Skeletal muscle tissue (tissue), 4 donors: ENCODE measurements around the gene FOXL3. TPM values are rescaled to one million over a fixed set of nuclear protein-coding genes. Genes with fewer than 3 reads are reported as not detected.

ENCODE experiments used
- H3K27ac ChIP-seq: one replicate; pipeline ENCODE4 v1.7.0; 2013; ENCODE audit warnings: mild to moderate bottlenecking, low read depth, low read length, inconsistent platforms
- H3K27me3 ChIP-seq, 3 donors: one replicate each; pipeline ENCODE4 v1.7.0; 2013; ENCODE audit warnings: low read length in 3 of 3; ENCODE audit not compliant: control insufficient read depth in 3 of 3, insufficient read depth in 3 of 3
- H3K36me3 ChIP-seq, 3 donors: one replicate each; pipeline ENCODE4 v1.7.0; 2013; ENCODE audit warnings: low read length in 3 of 3; ENCODE audit not compliant: control insufficient read depth in 3 of 3, insufficient read depth in 3 of 3
- H3K4me1 ChIP-seq, 3 donors: one replicate each; pipeline ENCODE4 v1.7.0; 2013; ENCODE audit warnings: low read length in 3 of 3, mild to moderate bottlenecking in 3 of 3; ENCODE audit not compliant: control insufficient read depth in 3 of 3, insufficient read depth in 3 of 3
- H3K4me3 ChIP-seq, 3 donors: one replicate each; pipeline ENCODE4 v1.7.0; 2013; ENCODE audit warnings: low read length in 3 of 3
- H3K9ac ChIP-seq, 3 donors: one replicate each; pipeline ENCODE4 v1.7.0; 2013; ENCODE audit warnings: low read length in 3 of 3, mild to moderate bottlenecking in 3 of 3, moderate library complexity in 2 of 3, low read depth in 1 of 3
- H3K9me3 ChIP-seq, 3 donors: one replicate each; pipeline ENCODE4 v1.7.0; 2013; ENCODE audit warnings: low read length in 3 of 3; ENCODE audit not compliant: control insufficient read depth in 3 of 3
- total RNA-seq: library from RNA; depleted of rRNA; stranded (reverse); fragments of >200 nt; gene quantifications from one replicate; pipeline ENCODE4 v1.2.3, GENCODE V29; 2014
- donor health status: Osteomylitis.

FOXL3 gene
- total RNA-seq, 1 donor from 2014 or later = not detected

- H3K36me3 ChIP-seq = no peaks in the 10 kb centered on the region
- H3K4me3 ChIP-seq = no peak overlapping the region
- H3K27ac ChIP-seq = no peak overlapping the region
- no peaks in the 10 kb centered on the region for H3K9me3 ChIP-seq
- H3K4me1 ChIP-seq = no peaks in the 10 kb centered on the region
- peaks cover 45 to 51% (median 50%) of the 10 kb centered on the region in 3 donors for H3K27me3 ChIP-seq
- no peak overlapping the region for H3K9ac ChIP-seq
These were observed 4.2 kb upstream of the FOXL3 start for GRCh38 chr7:285731-286130.

- Histone ChIP-seq H3K4me3 (no peak overlapping the region), H3K9me3 (no peaks in the 10 kb centered on the region), H3K27ac (no peak overlapping the region), H3K27me3 (peaks cover 47 to 55% (median 52%) of the 10 kb centered on the region in 3 donors), H3K9ac (no peak overlapping the region), H3K36me3 (no peaks in the 10 kb centered on the region), H3K4me1 (no peaks in the 10 kb centered on the region)
These were observed 3.7 kb upstream of the FOXL3 start for GRCh38 chr7:286266-286665.

GRCh38 chr7:288671-289101 lies 1.3 kb upstream of the FOXL3 start:
- Histone ChIP-seq H3K4me1 (no peaks in the 10 kb centered on the region), H3K27me3 (peaks cover 69 to 76% (median 72%) of the 10 kb centered on the region in 3 donors), H3K36me3 (no peaks in the 10 kb centered on the region), H3K9me3 (no peaks in the 10 kb centered on the region), H3K4me3 (no peak overlapping the region), H3K9ac (no peak overlapping the region), H3K27ac (no peak overlapping the region)

GRCh38 chr7:289209-289755 lies 688 bp upstream of the FOXL3 start:
- no peak overlapping the region for H3K4me3 ChIP-seq
- H3K36me3 ChIP-seq = no peaks in the 10 kb centered on the region
- no peaks in the 10 kb centered on the region for H3K9me3 ChIP-seq
- no peaks in the 10 kb centered on the region for H3K4me1 ChIP-seq
- no peak overlapping the region for H3K27ac ChIP-seq
- peaks cover 74 to 82% (median 78%) of the 10 kb centered on the region in 3 donors for H3K27me3 ChIP-seq
- H3K9ac ChIP-seq = peak overlapping the region in 1 of 3 donors; percentile 25

- Histone ChIP-seq H3K27me3 (peaks cover 77 to 84% (median 77%) of the 10 kb centered on the region in 3 donors), H3K9me3 (no peaks in the 10 kb centered on the region), H3K9ac (no peak overlapping the region), H3K36me3 (no peaks in the 10 kb centered on the region), H3K4me3 (no peak overlapping the region), H3K4me1 (no peaks in the 10 kb centered on the region), H3K27ac (no peak overlapping the region)
These were observed 793 bp downstream of the FOXL3 start for GRCh38 chr7:290554-291372.

GRCh38 chr7:291373-292092 lies 1.6 kb downstream of the FOXL3 start:
- H3K27ac ChIP-seq = no peak overlapping the region
- no peaks in the 10 kb centered on the region for H3K4me1 ChIP-seq
- H3K4me3 ChIP-seq = no peak overlapping the region
- H3K9me3 ChIP-seq = no peaks in the 10 kb centered on the region
- H3K36me3 ChIP-seq = no peaks in the 10 kb centered on the region
- H3K27me3 ChIP-seq = peaks cover 71 to 78% (median 72%) of the 10 kb centered on the region in 3 donors
- no peak overlapping the region for H3K9ac ChIP-seq

- Histone ChIP-seq H3K27me3 (peaks cover 70 to 80% (median 73%) of the 10 kb centered on the region in 3 donors), H3K9ac (no peak overlapping the region)
These were observed 2.3 kb downstream of the FOXL3 start for GRCh38 chr7:292226-292625.

GRCh38 chr7:292826-293225 lies 2.9 kb downstream of the FOXL3 start:
- H3K27me3 ChIP-seq = peaks cover 65 to 80% (median 79%) of the 10 kb centered on the region in 3 donors
- no peak overlapping the region for H3K27ac ChIP-seq
- no peak overlapping the region for H3K9ac ChIP-seq
- H3K4me1 ChIP-seq = no peaks in the 10 kb centered on the region
- H3K9me3 ChIP-seq = no peaks in the 10 kb centered on the region
- H3K36me3 ChIP-seq = no peaks in the 10 kb centered on the region
- no peak overlapping the region for H3K4me3 ChIP-seq

More at GRCh38 chr7:292226-292625, 2.3 kb downstream of the FOXL3 start:
- no peaks in the 10 kb centered on the region for H3K4me1 ChIP-seq
- no peak overlapping the region for H3K27ac ChIP-seq
- no peaks in the 10 kb centered on the region for H3K36me3 ChIP-seq
- H3K4me3 ChIP-seq = no peak overlapping the region
- no peaks in the 10 kb centered on the region for H3K9me3 ChIP-seq

- H3K9me3 ChIP-seq = no peaks in the 10 kb centered on the region
- no peak overlapping the region for H3K4me3 ChIP-seq
- no peaks in the 10 kb centered on the region for H3K4me1 ChIP-seq
- peaks cover 60 to 77% (median 73%) of the 10 kb centered on the region in 3 donors for H3K27me3 ChIP-seq
- H3K36me3 ChIP-seq = no peaks in the 10 kb centered on the region
- no peak overlapping the region for H3K9ac ChIP-seq
- no peak overlapping the region for H3K27ac ChIP-seq
These were observed 3.9 kb downstream of the FOXL3 start for GRCh38 chr7:293681-294439.
